Right lobe of liver (tissue), 4 donors: ENCODE measurements around the gene BMERB1.

Experiments used
- CTCF ChIP-seq, 4 donors: fragments of 200-600 bp in 3 of 4; fragments of 450-650 bp in 1 of 4; IDR thresholded peaks; one replicate each; pipeline versions ENCODE4 v1.5.1 to v1.8.0; 2016 to 2022; ENCODE audit warnings: antibody characterized with exemption in 4 of 4, mild to moderate bottlenecking in 2 of 4
- POLR2A ChIP-seq: fragments of 450-650 bp; IDR thresholded peaks from one replicate; pipeline ENCODE4 v1.6.1; 2017; ENCODE audit warnings: antibody characterized with exemption, mild to moderate bottlenecking
- donor health status: DM: no; HTN: no; CAD: no.
- donor health status: DM: no; HTN: no; CAD: no.
- donor health status: DM: no; HTN: yes; CAD: no.

GRCh38 chr16:15597822-15598647 lies 163.6 kb downstream of the BMERB1 start:
- TF ChIP-seq CTCF (IDR thresholded peaks at IDR 0.05) (no peak), POLR2A (no peak)
